Measurements from ENCODE around the gene LRFN3.
A peak's percentile ranks its signal among the peaks of the same experiment; 100 is the strongest.

The LRFN3 gene

DNA sequence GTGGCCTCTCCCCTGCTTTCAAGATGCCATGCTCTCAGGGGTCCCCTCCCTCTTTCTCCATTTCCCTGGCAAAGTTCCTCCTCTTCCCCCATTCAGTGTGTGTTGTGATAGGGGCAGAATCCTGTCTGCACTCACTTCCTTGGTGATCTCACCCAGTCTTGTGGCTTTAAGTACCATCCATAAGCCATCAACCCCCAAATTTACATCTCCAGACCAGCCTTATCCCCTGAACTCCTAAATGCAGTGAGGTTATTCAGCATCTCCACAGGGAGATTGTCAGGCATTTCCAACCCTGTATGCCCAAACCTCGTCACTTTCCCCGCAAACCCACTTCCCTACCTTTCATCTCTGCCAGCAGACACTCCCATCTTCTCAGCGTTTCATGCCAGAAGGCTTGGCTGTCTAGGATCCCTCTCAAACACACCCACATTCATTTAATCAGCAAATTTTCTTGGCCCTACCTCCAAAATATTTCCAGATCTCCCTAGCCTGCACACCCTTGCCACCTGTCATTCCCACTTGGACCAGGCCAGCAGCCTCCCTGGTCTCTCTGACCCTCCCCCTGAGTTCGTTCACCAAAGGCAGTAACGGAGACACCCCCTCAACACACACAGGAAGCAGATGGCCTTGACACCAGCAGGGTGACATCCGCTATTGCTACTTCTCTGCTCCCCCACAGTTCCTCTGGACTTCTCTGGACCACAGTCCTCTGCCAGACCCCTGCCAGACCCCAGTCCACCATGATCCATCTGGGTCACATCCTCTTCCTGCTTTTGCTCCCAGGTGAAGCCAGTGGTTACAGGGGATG is 34.1 kb upstream of the LRFN3 start, which contains the start of gene HCST:
HCST (plus strand) TSS at position 676 of the 808 bp plus-strand sequence; CDS start at position 741, 65 bp downstream.
- Histone ChIP-seq H3K36me3 (ENCODE audit: low read depth) (peaks cover 15% of the 10 kb centered on the region), H3K9me3 (ENCODE audit: severe bottlenecking) (no peaks in the 10 kb centered on the region), H3K27ac (ENCODE audit: poor library complexity, severe bottlenecking) (peak within 1 kb of the TSS; percentile 69), H3K4me1 (ENCODE audit: insufficient read depth, poor library complexity, severe bottlenecking) (peaks cover 6% of the 10 kb centered on the region), H3K4me3 (ENCODE audit: severe bottlenecking) (no peak within 1 kb of the TSS), H3K27me3 (ENCODE audit: insufficient read depth, poor library complexity, severe bottlenecking) (no peaks in the 10 kb centered on the region)
- no peak for DNase-seq (ENCODE audit: low spot score)
- ATAC-seq (ENCODE audit: low read depth): no peak
- TF ChIP-seq, protein P1, sequence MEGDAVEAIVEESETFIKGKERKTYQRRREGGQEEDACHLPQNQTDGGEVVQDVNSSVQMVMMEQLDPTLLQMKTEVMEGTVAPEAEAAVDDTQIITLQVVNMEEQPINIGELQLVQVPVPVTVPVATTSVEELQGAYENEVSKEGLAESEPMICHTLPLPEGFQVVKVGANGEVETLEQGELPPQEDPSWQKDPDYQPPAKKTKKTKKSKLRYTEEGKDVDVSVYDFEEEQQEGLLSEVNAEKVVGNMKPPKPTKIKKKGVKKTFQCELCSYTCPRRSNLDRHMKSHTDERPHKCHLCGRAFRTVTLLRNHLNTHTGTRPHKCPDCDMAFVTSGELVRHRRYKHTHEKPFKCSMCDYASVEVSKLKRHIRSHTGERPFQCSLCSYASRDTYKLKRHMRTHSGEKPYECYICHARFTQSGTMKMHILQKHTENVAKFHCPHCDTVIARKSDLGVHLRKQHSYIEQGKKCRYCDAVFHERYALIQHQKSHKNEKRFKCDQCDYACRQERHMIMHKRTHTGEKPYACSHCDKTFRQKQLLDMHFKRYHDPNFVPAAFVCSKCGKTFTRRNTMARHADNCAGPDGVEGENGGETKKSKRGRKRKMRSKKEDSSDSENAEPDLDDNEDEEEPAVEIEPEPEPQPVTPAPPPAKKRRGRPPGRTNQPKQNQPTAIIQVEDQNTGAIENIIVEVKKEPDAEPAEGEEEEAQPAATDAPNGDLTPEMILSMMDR (IDR thresholded peaks at IDR 0.05; ENCODE audit: poor library complexity, severe bottlenecking): no peak

DNA sequence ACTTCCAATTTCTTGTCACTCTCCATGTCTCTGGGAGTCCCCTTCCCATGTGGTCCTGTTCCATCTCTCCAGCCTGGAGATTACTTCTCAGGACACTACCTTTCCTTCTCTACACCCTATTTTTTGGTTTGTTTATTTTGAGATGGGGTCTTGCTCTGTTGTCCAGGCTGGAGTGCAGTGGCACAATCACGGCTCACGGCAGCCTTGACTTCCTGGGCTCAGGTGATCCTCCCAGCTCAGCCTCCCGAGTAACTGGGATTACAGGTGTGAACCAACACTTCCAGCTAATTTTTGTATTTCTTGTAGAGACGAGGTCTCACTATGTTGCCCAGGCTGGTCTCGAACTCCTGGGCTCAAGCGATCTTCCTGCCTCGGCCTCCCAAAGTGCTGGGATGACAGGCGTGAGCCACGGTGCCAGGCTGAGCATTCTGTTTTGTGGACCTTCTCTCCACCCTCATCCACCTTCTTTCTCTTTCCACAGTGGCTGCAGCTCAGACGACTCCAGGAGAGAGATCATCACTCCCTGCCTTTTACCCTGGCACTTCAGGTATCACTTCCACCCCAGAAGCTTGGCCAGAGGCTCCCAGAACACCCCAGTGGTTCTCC is 33.2 kb upstream of the LRFN3 start:
- Histone ChIP-seq H3K4me3 (ENCODE audit: severe bottlenecking) (no peak overlapping the region), H3K27ac (ENCODE audit: poor library complexity, severe bottlenecking) (no peak overlapping the region), H3K36me3 (ENCODE audit: low read depth) (peaks cover 6% of the 10 kb centered on the region), H3K4me1 (ENCODE audit: insufficient read depth, poor library complexity, severe bottlenecking) (peaks cover 6% of the 10 kb centered on the region), H3K27me3 (ENCODE audit: insufficient read depth, poor library complexity, severe bottlenecking) (no peaks in the 10 kb centered on the region), H3K9me3 (ENCODE audit: severe bottlenecking) (no peaks in the 10 kb centered on the region)
- ATAC-seq (ENCODE audit: low read depth): no peak
- no peak for DNase-seq (ENCODE audit: low spot score)
- TF ChIP-seq, protein P1 (IDR thresholded peaks at IDR 0.05; ENCODE audit: poor library complexity, severe bottlenecking): no peak

DNA sequence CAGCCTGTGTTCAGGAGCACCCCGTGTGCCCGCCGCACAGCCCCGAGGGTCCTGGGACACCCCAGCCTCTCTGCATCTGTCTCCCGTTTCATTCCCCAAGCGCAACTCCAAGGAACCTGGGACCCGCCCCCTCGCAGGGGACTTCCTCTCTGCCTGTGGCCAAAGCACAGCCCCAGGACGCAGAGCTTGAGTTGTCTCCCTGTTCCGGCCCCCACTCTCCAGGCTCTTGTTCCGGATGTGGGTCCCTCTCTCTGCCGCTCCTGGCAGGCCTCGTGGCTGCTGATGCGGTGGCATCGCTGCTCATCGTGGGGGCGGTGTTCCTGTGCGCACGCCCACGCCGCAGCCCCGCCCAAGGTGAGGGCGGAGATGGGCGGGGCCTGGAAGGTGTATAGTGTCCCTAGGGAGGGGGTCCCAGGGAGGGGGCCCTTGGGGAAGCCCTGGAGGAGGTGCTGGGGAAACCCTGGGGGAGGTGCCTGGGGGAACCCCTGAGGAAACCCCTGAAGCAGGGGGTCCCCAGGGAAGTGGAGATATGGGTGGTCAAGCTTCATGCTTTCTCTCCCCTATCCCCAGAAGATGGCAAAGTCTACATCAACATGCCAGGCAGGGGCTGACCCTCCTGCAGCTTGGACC is 32.5 kb upstream of the LRFN3 start:
- peaks cover 6% of the 10 kb centered on the region for H3K4me1 ChIP-seq (ENCODE audit: insufficient read depth, poor library complexity, severe bottlenecking)
- H3K27me3 ChIP-seq (ENCODE audit: insufficient read depth, poor library complexity, severe bottlenecking): no peaks in the 10 kb centered on the region
- TF ChIP-seq, protein P1 (IDR thresholded peaks at IDR 0.05; ENCODE audit: poor library complexity, severe bottlenecking): no peak
- peak; percentile 30 for ATAC-seq (ENCODE audit: low read depth)
- DNase-seq (ENCODE audit: low spot score): no peak
- no peak overlapping the region for H3K4me3 ChIP-seq (ENCODE audit: severe bottlenecking)
- H3K36me3 ChIP-seq (ENCODE audit: low read depth): no peaks in the 10 kb centered on the region
- no peaks in the 10 kb centered on the region for H3K9me3 ChIP-seq (ENCODE audit: severe bottlenecking)
- no peak overlapping the region for H3K27ac ChIP-seq (ENCODE audit: poor library complexity, severe bottlenecking)

DNA sequence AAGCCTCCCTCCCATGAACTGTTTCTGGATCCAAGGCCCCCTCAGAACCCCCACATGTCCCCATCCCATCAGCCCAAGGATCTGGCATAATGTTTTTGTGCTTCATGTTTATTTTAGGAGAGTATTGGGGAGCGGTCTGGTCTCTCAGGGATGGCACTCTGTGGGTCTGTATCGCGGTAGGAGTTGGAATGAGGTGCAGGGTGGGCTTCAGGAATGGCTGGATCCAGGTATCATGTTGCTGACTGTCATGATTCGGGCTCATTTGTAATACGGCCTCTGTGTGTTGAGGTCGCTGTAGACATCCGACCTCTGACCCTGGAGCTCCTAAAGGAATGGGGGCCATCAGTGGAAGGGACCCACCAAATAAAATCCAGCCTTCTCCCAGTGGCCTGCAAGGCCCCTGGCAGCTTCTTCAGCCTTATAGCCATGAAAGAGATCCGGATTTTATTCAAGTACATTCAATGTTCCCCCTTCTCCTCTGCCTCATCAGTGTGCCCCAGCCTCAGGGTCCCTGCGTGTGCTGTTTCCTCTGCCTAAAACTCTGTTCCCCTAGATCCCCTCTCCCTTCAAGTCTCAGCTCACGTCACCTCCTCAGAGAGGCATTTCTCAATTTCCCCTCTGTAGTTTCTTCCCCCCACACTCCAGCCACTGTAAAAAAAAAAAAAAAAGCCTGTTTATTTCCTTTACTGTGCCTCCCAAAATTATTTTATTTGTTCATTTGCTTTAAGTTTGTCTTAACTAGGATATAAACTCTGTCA is 31.7 kb upstream of the LRFN3 start:
- TF ChIP-seq, protein P1 (IDR thresholded peaks at IDR 0.05; ENCODE audit: poor library complexity, severe bottlenecking): no peak
- H3K4me3 ChIP-seq (ENCODE audit: severe bottlenecking): no peak overlapping the region
- no peaks in the 10 kb centered on the region for H3K9me3 ChIP-seq (ENCODE audit: severe bottlenecking)
- DNase-seq (ENCODE audit: low spot score) (no peak), ATAC-seq (ENCODE audit: low read depth) (no peak)
- no peaks in the 10 kb centered on the region for H3K36me3 ChIP-seq (ENCODE audit: low read depth)
- H3K4me1 ChIP-seq (ENCODE audit: insufficient read depth, poor library complexity, severe bottlenecking): peaks cover 6% of the 10 kb centered on the region
- no peaks in the 10 kb centered on the region for H3K27me3 ChIP-seq (ENCODE audit: insufficient read depth, poor library complexity, severe bottlenecking)
- no peak overlapping the region for H3K27ac ChIP-seq (ENCODE audit: poor library complexity, severe bottlenecking)
